NCI-H526 (cell line): ENCODE results near the gene BMP2K.

Experiments used
- DNase-seq, 2 experiments: peaks; one replicate each; lab custom pipeline; 2025; lab: John Stamatoyannopoulos, UW

The BMP2K gene

DNA sequence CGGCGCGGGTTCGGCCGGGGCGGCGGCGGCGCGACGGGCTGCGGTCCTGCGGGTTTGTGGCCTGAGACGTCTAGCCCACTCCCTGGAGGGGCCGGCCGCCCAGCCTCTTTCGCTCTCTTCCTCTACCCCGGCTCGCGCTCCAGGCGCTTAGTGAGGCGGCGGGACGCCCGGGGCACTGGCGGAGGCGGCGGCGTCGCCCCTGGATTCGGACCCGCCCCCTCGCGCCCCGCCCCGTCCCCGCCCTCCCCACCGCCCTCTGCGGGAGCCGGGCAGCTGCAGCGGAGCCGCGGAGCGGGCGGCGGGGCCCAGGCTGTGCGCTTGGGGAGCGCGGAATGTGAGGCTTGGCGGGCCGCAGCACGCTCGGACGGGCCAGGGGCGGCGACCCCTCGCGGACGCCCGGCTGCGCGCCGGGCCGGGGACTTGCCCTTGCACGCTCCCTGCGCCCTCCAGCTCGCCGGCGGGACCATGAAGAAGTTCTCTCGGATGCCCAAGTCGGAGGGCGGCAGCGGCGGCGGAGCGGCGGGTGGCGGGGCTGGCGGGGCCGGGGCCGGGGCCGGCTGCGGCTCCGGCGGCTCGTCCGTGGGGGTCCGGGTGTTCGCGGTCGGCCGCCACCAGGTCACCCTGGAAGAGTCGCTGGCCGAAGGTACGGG lies at the start of gene BMP2K:
Gene BMP2K, plus strand, starts transcription at position 272 of the 650 bp plus-strand sequence. Its CDS starts 194 bp downstream, at position 466.
- DNase-seq, result peak; percentile 16 to 79

DNA sequence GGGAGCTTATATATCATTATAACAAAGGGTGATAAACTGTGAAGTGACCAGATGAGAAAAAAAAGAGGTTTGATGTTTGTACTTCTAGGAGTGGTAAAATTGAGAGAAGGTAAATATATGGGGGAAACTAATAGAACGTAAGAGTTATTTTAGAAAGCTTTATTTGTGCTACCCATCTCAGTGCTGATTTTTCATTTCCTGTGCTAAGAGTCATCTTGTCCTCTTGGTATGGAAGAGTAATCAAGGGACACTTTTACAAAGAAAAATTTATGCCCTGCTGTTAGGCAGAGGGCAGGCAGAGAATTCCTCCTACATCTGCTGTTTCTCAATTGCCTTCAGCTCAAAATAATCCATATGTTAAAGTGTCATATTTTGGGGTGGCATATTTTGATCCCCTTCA lies 49.6 kb upstream of the BMP2K start:
- no peak for DNase-seq

DNA sequence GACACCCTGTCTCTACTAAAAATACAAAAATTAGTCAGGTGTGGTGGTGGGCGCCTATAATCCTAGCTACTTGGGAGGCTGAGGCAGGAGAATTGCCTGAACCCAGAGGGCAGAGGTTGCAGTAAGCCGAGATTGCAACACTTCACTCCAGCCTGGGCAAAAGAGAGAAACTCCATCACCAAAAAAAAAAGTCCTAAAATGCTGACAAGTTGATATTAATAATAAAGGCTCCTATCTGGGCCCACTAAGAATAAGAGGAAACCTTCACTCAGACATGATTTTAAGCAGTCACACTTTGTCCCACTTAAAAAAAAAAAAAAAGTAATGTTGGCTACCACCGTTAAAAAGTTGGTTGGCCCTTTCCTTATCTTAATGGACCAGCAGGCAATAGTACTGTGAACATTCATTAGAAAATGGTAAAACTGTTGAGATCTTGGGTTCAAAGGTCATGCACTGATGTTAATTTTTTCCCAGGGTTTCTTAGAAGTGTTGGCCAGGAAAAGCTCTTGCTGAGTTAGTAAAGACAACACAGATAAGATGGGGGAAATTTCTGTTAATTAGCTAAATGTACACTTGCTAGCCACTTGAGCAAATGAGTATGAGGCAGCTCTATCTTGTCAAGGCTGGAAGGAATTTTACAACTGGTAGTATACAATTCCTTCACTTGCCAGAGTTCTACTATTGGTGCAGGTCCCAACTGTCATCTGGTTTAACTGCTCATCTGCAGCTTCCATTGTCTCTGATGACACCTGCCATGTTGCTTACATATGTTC lies 43.6 kb upstream of the BMP2K start:
- no peak for DNase-seq

- no peak for DNase-seq
Observed at GRCh38 chr4:78734441-78735162, 41.5 kb upstream of the BMP2K start.

- no peak for DNase-seq
Observed at GRCh38 chr4:78735697-78736096, 40.5 kb upstream of the BMP2K start.

GRCh38 chr4:78737035-78737434 lies 39.1 kb upstream of the BMP2K start:
- no peak for DNase-seq

GRCh38 chr4:78737973-78738372 lies 38.2 kb upstream of the BMP2K start:
- no peak for DNase-seq

DNA sequence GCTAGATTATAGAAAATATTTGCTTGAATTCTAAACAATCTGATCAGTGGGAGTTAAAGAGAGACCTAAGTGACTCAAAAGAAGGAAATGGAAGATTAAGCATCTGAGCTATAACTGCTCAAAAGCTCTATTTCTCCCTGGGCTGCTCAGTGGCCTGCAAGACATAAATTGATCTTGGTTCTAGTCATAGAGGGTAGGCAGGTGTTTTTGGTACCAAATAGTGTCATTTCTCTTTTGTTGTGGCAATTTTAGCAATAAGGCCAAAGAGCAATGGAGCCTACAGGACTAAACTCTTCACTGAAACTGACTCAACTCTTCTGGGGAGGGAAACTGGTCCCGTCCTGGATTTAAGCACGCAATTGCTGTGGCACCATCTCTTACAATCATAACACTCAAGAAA lies 33.9 kb upstream of the BMP2K start:
- DNase-seq, result no peak

DNA sequence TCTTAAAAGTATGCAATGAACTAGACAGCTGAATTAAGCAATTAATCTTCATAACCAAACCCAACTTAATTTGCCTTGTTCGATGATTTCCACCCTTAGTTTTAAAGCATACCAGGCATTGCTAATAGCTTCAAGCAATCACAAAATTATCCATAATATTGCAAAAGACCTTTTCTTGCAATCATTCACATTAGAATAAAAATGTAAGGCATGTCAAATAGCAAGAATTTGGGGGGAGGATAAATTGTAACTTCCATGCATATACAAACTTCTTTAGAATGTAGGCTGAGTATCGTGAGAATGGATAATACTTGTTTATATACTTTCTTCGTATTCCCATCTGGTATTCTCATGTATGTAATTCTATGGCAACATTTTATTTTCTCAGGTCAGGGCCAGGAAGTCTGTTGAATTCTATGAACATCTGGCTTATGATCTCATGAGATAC lies 28.7 kb upstream of the BMP2K start:
- no peak for DNase-seq

- DNase-seq, result no peak
Observed at GRCh38 chr4:78748381-78748780, 27.8 kb upstream of the BMP2K start.

- no peak for DNase-seq
Observed at GRCh38 chr4:78749258-78749971, 26.7 kb upstream of the BMP2K start.

- DNase-seq, result no peak
Observed at GRCh38 chr4:78749972-78750727, 26.0 kb upstream of the BMP2K start.

- no peak for DNase-seq
Observed at GRCh38 chr4:78753091-78753490, 23.1 kb upstream of the BMP2K start.

GRCh38 chr4:78754872-78755271 lies 21.3 kb upstream of the BMP2K start:
- no peak for DNase-seq

- no peak for DNase-seq
Observed at GRCh38 chr4:78756137-78756536, 20.0 kb upstream of the BMP2K start.

- DNase-seq, result no peak
Observed at GRCh38 chr4:78756776-78757175, 19.4 kb upstream of the BMP2K start.

- no peak for DNase-seq
Observed at GRCh38 chr4:78757574-78757973, 18.6 kb upstream of the BMP2K start.

- DNase-seq, result no peak
Observed at GRCh38 chr4:78758085-78758484, 18.1 kb upstream of the BMP2K start.

DNA sequence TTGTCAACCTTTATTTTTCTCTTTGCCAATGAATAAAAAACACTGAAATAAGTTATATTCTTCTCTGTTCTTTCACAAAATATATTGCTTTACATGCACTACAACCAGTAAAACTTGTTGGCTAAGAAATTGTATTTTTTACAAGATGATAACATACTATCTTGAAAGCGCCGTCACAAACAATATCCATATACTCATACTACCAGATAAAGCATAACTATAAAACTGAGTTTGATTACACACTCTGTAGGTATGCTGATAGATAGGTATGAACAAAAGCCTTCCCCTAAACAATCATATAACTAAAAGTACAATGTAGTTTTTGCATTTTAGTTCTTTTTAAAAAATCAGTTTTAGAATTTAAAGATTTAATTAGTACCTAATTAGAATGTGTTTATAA lies 13.6 kb upstream of the BMP2K start:
- DNase-seq, result no peak

DNA sequence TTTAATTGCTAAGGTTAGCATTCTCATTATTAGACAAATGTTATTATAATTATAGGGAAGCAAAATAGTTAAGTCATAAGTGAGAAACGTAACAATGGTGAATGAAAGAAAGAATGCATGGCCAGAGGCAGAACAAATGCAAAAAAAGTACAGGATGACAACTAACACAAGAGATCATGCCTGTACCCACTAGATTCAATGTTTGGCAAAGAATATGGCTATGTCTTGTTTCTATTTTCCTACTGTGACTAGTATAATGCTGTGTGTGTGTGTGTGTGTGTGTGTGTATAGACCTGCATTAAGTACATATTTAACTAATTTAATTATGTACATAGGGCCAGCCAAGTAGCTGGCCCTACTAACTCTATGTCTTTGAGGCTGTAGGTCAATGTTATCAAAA lies 12.9 kb upstream of the BMP2K start:
- no peak for DNase-seq

GRCh38 chr4:78763763-78764387 lies 12.3 kb upstream of the BMP2K start:
- no peak for DNase-seq
